Astrocyte of the cerebellum (primary cell): Measurements from ENCODE around the gene TUBA1C.
A peak's percentile ranks its signal among the peaks of the same experiment; 100 is the strongest.
"Not testable (repeated sequence)": the region's sequence is repeated elsewhere in the genome, so short reads cannot be mapped to it uniquely, and the experiment has no call there.

ENCODE experiments used
- DNase-seq: peaks from one replicate; pipeline ENCODE4 v3.0.0-alpha.2; 2011; ENCODE audit warnings: low read depth
- H3K4me3 ChIP-seq: 2 replicates; pipeline ENCODE4 v1.5.1; 2011; ENCODE audit warnings: mild to moderate bottlenecking, low read depth, low read length, moderate library complexity
- in situ Hi-C: cut with HindIII; loops from 2 replicates; pipeline ENCODE4 v1.10.0; 2017; ENCODE audit warnings: low sequenced_read_pairs
- TF ChIP-seq, protein P1 (sequence below): IDR thresholded peaks from 2 replicates; pipeline ENCODE4 v1.5.1; 2012; ENCODE audit warnings: low read length, low read depth, moderate library complexity, mild to moderate bottlenecking; ENCODE audit errors: missing control alignments

The TUBA1C gene

DNA sequence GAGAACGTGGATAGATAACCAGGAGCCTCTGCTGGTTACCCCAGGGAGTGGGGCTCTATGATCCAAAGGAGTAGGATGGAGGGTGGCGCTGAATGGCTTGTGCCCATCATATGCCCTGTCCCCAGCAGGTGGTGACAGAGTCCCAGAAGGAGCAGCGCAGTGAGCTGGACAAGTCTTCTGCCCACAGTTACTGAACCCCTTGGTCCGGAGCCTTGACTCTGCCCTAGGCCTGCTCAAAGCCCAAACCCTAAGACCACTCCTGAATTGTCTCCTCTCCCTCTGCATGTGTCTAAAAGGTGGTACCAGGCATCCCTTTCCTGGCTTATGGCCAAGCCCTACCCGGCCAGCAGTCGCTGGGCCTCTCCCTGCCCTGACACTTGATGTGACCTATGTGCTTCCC is 33.3 kb downstream of the TUBA1C start:
- TF ChIP-seq, protein P1, sequence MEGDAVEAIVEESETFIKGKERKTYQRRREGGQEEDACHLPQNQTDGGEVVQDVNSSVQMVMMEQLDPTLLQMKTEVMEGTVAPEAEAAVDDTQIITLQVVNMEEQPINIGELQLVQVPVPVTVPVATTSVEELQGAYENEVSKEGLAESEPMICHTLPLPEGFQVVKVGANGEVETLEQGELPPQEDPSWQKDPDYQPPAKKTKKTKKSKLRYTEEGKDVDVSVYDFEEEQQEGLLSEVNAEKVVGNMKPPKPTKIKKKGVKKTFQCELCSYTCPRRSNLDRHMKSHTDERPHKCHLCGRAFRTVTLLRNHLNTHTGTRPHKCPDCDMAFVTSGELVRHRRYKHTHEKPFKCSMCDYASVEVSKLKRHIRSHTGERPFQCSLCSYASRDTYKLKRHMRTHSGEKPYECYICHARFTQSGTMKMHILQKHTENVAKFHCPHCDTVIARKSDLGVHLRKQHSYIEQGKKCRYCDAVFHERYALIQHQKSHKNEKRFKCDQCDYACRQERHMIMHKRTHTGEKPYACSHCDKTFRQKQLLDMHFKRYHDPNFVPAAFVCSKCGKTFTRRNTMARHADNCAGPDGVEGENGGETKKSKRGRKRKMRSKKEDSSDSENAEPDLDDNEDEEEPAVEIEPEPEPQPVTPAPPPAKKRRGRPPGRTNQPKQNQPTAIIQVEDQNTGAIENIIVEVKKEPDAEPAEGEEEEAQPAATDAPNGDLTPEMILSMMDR = peak; percentile 4
- in situ Hi-C loops = no loop called here
- H3K4me3 ChIP-seq = no peak overlapping the region
- no peak for DNase-seq

DNA sequence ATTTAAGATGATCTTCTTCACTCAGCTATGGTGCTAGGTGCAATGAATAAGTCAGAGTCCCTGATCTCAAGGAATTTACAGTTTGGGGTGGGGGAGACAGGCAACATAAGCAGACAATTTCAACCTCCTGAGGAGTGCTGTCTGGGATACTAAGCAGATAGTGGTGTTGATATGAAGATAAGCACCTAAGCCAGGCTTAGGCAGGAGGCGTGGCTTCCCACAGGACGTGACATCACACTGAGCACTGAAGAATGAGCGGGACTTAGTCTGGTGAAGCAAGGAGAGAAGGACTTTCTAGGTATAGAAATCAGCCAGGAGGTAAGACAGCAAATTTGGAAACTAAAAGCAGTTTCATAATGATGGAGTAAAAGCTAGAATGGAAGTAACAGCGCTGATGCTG is 36.9 kb downstream of the TUBA1C start:
- DNase-seq = no peak
- no peak overlapping the region for H3K4me3 ChIP-seq
- in situ Hi-C loops = no loop called here
- TF ChIP-seq, protein P1 = no peak

DNA sequence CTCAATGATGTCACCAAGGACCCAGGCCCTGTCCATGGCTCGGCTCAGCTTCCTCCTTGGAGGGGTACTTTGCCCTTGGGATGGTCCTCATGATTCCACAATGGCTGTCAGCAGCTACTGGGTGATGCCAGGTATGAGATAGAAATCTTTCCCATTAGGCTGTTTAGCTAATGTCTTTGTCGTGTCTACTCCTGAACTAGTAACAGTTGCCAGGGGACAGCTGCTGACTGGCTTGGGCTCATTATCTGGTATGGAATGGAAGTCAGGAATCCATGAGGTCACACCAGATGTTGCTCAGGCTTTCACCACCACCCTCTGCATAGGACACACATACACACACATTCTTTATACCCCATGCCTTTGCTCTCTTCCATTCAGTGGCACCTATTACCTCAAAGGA is 39.3 kb downstream of the TUBA1C start:
- DNase-seq = no peak
- no peak overlapping the region for H3K4me3 ChIP-seq
- in situ Hi-C loops = no loop called here
- TF ChIP-seq, protein P1 = no peak

DNA sequence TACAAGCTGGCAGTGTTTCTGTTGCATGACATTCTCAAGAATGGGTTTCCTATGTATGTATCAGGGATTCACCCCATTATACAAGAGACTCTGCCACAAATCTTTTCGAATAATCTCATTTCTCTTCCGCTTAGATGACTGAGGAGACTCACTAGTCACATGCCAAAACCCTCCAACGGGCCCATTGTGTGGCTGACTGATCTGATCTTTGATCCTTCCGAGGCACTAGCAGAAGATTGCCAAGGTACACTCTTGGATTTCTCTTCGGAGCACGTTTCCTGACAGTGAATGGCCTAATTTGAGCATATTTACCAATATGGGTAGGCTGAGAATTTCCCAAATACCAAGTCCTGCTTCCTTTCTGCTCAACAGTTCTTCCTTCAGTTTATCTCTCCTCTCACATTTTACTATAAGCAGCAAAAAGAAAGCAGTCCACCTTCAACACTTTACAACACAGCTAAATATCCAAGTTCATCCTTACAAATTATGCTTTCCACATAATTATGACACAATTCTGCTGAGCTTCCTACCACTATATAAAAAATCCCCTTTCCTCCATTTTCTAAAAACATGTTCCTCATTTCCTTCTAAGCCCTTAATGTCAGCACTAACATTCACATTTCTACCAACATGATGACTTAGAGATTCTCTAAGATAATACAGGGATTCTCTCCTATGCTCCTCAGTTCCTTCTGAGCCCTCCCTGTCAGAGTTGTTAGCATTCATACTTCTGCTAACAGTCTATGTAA is 41.1 kb downstream of the TUBA1C start:
- in situ Hi-C loops = no loop called here
- H3K4me3 ChIP-seq = no peak overlapping the region
- TF ChIP-seq, protein P1 = no peak
- no peak for DNase-seq

DNA sequence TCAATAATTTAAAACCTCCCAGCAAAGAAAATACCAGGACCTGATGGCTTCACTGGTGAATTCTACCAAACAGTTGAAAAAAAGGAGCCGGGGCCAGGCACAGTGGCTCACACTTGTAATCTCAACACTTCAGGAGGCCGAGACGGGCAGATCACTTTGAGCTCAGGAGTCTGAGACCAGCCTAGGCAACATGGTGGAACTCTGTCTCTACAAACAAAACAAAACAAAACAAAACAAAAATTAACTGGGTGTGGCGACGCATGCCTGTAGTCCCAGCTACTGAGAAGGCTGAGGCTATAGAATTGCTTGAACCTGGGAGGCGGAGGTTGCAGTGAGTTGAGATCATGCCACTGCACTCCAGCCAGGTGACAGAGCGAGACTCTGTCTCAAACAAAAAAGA is 44.5 kb downstream of the TUBA1C start:
- no peak for DNase-seq
- in situ Hi-C loops = no loop called here
- no peak overlapping the region for H3K4me3 ChIP-seq
- TF ChIP-seq, protein P1 = no peak

DNA sequence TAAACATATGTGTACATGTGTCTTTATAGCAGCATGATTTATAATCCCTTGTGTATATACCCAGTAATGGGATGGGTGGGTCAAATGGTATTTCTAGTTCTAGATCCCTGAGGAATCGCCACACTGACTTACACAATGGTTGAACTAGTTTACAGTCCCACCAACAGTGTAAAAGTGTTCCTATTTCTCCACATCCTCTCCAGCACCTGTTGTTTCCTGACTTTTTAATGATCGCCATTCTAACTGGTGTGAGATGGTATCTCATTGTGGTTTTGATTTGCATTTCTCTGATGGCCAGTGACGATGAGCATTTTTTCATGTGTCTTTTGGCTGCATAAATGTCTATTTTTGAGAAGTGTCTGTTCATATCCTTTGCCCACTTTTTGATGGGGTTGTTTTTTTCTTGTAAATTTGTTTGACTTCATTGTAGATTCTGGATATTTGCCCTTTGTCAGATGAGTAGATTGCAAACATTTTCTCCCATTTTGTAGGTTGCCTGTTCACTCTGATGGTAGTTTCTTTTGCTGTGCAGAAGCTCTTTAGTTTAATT is 45.6 kb downstream of the TUBA1C start:
- DNase-seq, H3K4me3 ChIP-seq, in situ Hi-C loops: not testable (repeated sequence)

DNA sequence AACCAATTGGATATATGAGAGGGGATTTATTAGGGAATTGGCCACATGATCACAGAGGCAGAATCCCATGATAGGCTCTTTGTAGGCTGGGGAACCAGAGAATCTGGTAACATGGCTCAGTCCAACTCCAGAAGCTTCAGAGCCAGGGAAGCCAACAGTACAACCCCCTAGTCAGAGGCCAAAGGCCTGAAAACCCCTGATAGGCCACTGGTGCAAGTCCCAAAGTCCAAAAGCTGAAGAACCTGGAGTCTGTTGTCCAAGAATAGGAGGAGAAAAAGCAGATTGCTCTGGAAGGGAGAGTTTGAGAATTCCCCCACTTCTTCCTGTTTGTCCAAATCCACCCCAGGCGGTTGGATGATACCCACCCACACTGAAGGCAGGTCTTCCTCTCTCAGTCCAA is 49.9 kb downstream of the TUBA1C start:
- H3K4me3 ChIP-seq = no peak overlapping the region
- TF ChIP-seq, protein P1 = no peak
- in situ Hi-C loops = no loop called here
- DNase-seq = no peak

DNA sequence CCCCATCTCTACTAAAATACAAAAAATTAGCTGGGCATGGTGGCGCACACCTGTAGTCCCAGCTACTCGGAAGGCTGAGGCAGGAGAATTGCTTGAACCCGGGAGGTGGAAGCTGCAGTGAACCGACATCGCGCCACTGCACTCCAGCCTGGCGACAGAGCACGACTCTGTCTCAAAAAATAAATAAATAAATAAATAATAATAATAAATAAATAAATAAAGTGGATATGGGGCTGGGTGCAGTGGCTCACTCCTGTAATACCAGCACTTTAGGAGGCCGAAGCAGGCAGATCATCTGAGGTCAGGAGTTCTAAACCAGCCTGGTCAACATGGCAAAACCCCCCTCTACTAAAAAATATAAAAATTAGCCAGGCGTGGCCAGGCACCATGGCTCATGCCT is 52.2 kb downstream of the TUBA1C start:
- in situ Hi-C loops, H3K4me3 ChIP-seq, DNase-seq: not testable (repeated sequence)

DNA sequence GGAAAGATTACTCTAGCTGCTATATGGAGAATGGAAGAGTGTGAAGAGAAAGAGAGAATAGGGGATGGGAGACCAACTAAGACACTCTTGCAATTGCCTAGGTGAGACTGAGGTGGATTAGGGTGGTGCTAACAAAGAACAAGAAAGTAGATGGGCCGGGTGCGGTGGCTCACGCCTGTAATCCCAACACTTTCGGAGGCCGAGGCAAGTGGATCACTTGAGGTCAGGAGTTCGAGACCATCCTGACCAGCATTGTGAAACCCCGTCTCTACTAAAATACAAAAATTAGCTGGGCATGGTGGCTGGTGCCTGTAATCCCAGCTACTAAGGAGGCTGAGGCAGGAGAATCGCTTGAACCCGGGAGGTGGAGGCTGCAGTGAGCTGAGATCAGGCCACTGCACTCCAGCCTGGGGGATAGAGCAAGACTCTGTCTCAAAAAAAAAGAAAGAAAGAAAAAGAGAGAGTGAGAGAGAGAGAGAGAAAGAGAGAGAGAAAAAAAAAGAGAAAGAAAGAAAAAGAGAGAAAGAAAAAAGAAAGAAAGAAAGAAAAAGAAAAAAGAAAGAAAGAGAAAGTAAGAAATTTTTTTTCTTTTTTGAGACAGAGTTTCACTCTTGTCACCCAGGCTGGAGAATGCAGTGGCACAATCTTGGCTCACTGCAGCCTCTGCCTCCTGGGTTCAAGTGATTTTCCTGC is 55.7 kb downstream of the TUBA1C start:
- DNase-seq, H3K4me3 ChIP-seq, in situ Hi-C loops: not testable (repeated sequence)
